Left lung (tissue), 10 donors: ENCODE results near the gene FAM3D. TPM values are rescaled to one million over a fixed set of nuclear protein-coding genes. Genes with fewer than 3 reads are reported as not detected.

Experiments
- ATAC-seq: fragments of 200-7000 bp; cut with Tn5 transposase; one replicate; pipeline ENCODE4 v1.9.1; 2020; ENCODE audit warnings: moderate library complexity
- DNase-seq, 4 donors: peaks; one replicate each; pipeline ENCODE4 v3.0.0-alpha.2; 2013 to 2020
- H3K27ac ChIP-seq, 2 donors: fragments of 200-600 bp; sonication (generic) in 1 of 2; one replicate each; pipeline versions ENCODE4 v1.5.0 to v1.8.0; 2020 to 2021
- H3K27me3 ChIP-seq, 2 donors: fragments of 200-600 bp; sonication (generic) in 1 of 2; one replicate each; pipeline versions ENCODE4 v1.5.0 to v1.8.0; 2020 to 2021
- H3K36me3 ChIP-seq, 2 donors: fragments of 200-600 bp; sonication (generic) in 1 of 2; one replicate each; pipeline versions ENCODE4 v1.5.0 to v1.8.0; 2020 to 2021
- H3K4me1 ChIP-seq, 2 donors: fragments of 200-600 bp; one replicate each; pipeline ENCODE4 v1.8.0; 2021
- H3K4me3 ChIP-seq, 2 donors: fragments of 200-600 bp; sonication (generic) in 1 of 2; one replicate each; pipeline versions ENCODE4 v1.5.0 to v1.8.0; 2020 to 2021; ENCODE audit warnings: mild to moderate bottlenecking in 1 of 2
- H3K9me3 ChIP-seq, 2 donors: fragments of 200-600 bp; sonication (generic) in 1 of 2; one replicate each; pipeline versions ENCODE4 v1.5.0 to v1.8.0; 2020 to 2021
- CTCF ChIP-seq, 2 donors: fragments of 200-600 bp; sonication (generic) in 1 of 2; IDR thresholded peaks; one replicate each; pipeline versions ENCODE4 v1.5.0 to v1.8.0; 2021; ENCODE audit warnings: antibody characterized with exemption in 2 of 2
- intact Hi-C, 2 donors: fragments of 100-400 bp; cut with DNase I; formaldehyde crosslinking; loops; one replicate each; pipeline versions ENCODE4 v1.11.2 to v1.14.2; 2022
- polyA plus RNA-seq, 6 donors: library from polyadenylated mRNA; unstranded; fragments of 120-200 nt; gene quantifications; one replicate each; pipeline ENCODE4 v1.2.1, GENCODE V29; 2013; ENCODE audit not compliant: insufficient read length in 6 of 6
- total RNA-seq, 2 donors: library from RNA; stranded (reverse); fragmentation: NEBNext Ultra II Directional; extraction: Animal tissue kit (Norgen Biotek cat#: 25700); gene quantifications; one replicate each; pipeline ENCODE4 v1.2.1, GENCODE V29; 2021
- donor health status: DM: no; HTN: yes; CAD: no.
- donor health status: DM: no; HTN: no; CAD: no.

FAM3D gene
- total and polyA plus RNA-seq, 8 donors, result 1.5 to 4.4 (median 3.5) TPM

GRCh38 chr3:58683466-58683865, 16.9 kb upstream of the FAM3D start:
- no peaks in the 10 kb centered on the region for H3K36me3 ChIP-seq
- H3K4me1 ChIP-seq, result no peaks in the 10 kb centered on the region
- H3K27me3 ChIP-seq, result no peaks in the 10 kb centered on the region
- DNase-seq (no peak), ATAC-seq (no peak)
- H3K9me3 ChIP-seq, result no peaks in the 10 kb centered on the region
- intact Hi-C loops, result no loop called here
- TF ChIP-seq CTCF (IDR thresholded peaks at IDR 0.05), result no peak
- H3K4me3 ChIP-seq, result no peak overlapping the region
- no peak overlapping the region for H3K27ac ChIP-seq

- no peaks in the 10 kb centered on the region for H3K4me1 ChIP-seq
- H3K4me3 ChIP-seq, result no peak overlapping the region
- ATAC-seq (no peak), DNase-seq (no peak)
- H3K36me3 ChIP-seq, result no peaks in the 10 kb centered on the region
- no peak for TF ChIP-seq CTCF (IDR thresholded peaks at IDR 0.05)
- intact Hi-C loops, result no loop called here
- no peaks in the 10 kb centered on the region for H3K27me3 ChIP-seq
- H3K27ac ChIP-seq, result no peak overlapping the region
- no peaks in the 10 kb centered on the region for H3K9me3 ChIP-seq
Measured at GRCh38 chr3:58683001-58683458, 16.5 kb upstream of the FAM3D start.

- intact Hi-C loops, result no loop called here
- ATAC-seq (no peak), DNase-seq (no peak)
- no peak overlapping the region for H3K4me3 ChIP-seq
- H3K4me1 ChIP-seq, result no peaks in the 10 kb centered on the region
- no peak overlapping the region for H3K27ac ChIP-seq
- TF ChIP-seq CTCF (IDR thresholded peaks at IDR 0.05), result no peak
- H3K27me3 ChIP-seq, result no peaks in the 10 kb centered on the region
- no peaks in the 10 kb centered on the region for H3K9me3 ChIP-seq
- H3K36me3 ChIP-seq, result no peaks in the 10 kb centered on the region
Measured at GRCh38 chr3:58681863-58682262, 15.3 kb upstream of the FAM3D start.

- H3K27me3 ChIP-seq, result no peaks in the 10 kb centered on the region
- H3K27ac ChIP-seq, result no peak overlapping the region
- intact Hi-C loops, result no loop called here
- no peaks in the 10 kb centered on the region for H3K9me3 ChIP-seq
- no peak for DNase-seq
- no peak for TF ChIP-seq CTCF (IDR thresholded peaks at IDR 0.05)
- no peak for ATAC-seq
- H3K4me3 ChIP-seq, result no peak overlapping the region
- H3K36me3 ChIP-seq, result no peaks in the 10 kb centered on the region
- no peaks in the 10 kb centered on the region for H3K4me1 ChIP-seq
Measured at GRCh38 chr3:58680879-58681525, 14.4 kb upstream of the FAM3D start.

GRCh38 chr3:58679974-58680666, 13.5 kb upstream of the FAM3D start:
- ATAC-seq, result no peak
- no peaks in the 10 kb centered on the region for H3K36me3 ChIP-seq
- intact Hi-C loops, result no loop called here

More at GRCh38 chr3:58679974-58680666, 13.5 kb upstream of the FAM3D start:
- no peak for TF ChIP-seq CTCF (IDR thresholded peaks at IDR 0.05)
- Histone ChIP-seq H3K27me3 (no peaks in the 10 kb centered on the region), H3K4me1 (no peaks in the 10 kb centered on the region), H3K9me3 (peaks cover 0 to 2% of the 10 kb centered on the region in 2 donors), H3K27ac (peak overlapping the region in 1 of 2 donors; percentile 73), H3K4me3 (no peak overlapping the region)
- DNase-seq, result no peak
